Transverse colon (tissue), 4 donors: ENCODE data around the gene SHMT2. TPM values are rescaled to one million over a fixed set of nuclear protein-coding genes. Genes with fewer than 3 reads are reported as not detected.

Experiments
- DNase-seq: peaks from one replicate; pipeline ENCODE4 v3.0.0-alpha.2; 2019
- H3K27ac ChIP-seq, 4 donors: fragments of 200-600 bp; sonication (generic); 2 replicates each; pipeline ENCODE4 v1.5.1; 2016 to 2018; ENCODE audit warnings: inconsistent platforms in 4 of 4
- H3K27me3 ChIP-seq: fragments of 200-600 bp; sonication (generic); 2 replicates; pipeline ENCODE4 v1.5.1; 2017; ENCODE audit warnings: inconsistent platforms
- H3K36me3 ChIP-seq, 4 donors: fragments of 200-600 bp; sonication (generic); 2 replicates each; pipeline ENCODE4 v1.5.1; 2017 to 2019; ENCODE audit warnings: inconsistent platforms in 4 of 4
- H3K4me1 ChIP-seq, 4 donors: fragments of 200-600 bp; sonication (generic); 2 replicates each; pipeline ENCODE4 v1.5.1; 2017 to 2020; ENCODE audit warnings: inconsistent platforms in 4 of 4
- H3K4me3 ChIP-seq, 4 donors: fragments of 200-600 bp; sonication (generic); 1 replicate in 1 of 4; 2 replicates in 3 of 4; pipeline versions ENCODE4 v1.5.1 to v1.6.1; 2017 to 2019; ENCODE audit warnings: inconsistent platforms in 4 of 4
- H3K9me3 ChIP-seq, 2 donors: fragments of 200-600 bp; sonication (generic); 2 replicates each; pipeline ENCODE4 v1.5.1; 2017 to 2019; ENCODE audit warnings: inconsistent platforms in 2 of 2
- CTCF ChIP-seq, 5 experiments: fragments of 200-600 bp in 3 of 5; fragments of 450-650 bp in 2 of 5; sonication (generic) in 3 of 5; IDR thresholded peaks; 1 replicate in 2 of 5; 2 replicates in 3 of 5; pipeline ENCODE4 v1.5.1; 2016 to 2017; ENCODE audit warnings: antibody characterized with exemption in 5 of 5, inconsistent platforms in 3 of 5, mild to moderate bottlenecking in 2 of 5, moderate library complexity in 1 of 5
- EP300 ChIP-seq: sonication (generic); formaldehyde crosslinking; IDR thresholded peaks from one replicate; pipeline ENCODE4 v1.6.1; 2017; ENCODE audit warnings: antibody characterized with exemption, low read depth
- POLR2A ChIP-seq: fragments of 450-650 bp; IDR thresholded peaks from one replicate; pipeline ENCODE4 v1.6.1; 2016; ENCODE audit warnings: antibody characterized with exemption, mild to moderate bottlenecking, moderate library complexity
- POLR2AphosphoS5 ChIP-seq, 3 donors: sonication (generic); formaldehyde crosslinking; IDR thresholded peaks; one replicate each; pipeline ENCODE4 v1.6.1; 2016; ENCODE audit warnings: antibody characterized with exemption in 3 of 3
- WGBS, 2 donors: methylation state at CpG; one replicate each; pipeline ENCODE4 v1.1.5; 2018; ENCODE audit warnings: low coverage in 1 of 2; 5-methylcytosine and 5-hydroxymethylcytosine counted together
- in situ Hi-C, 4 donors: fragments of 200-750 bp; cut with MboI; loops; one replicate each; pipeline versions ENCODE4 v1.15.0 to v1.15.1; 2017; ENCODE audit warnings: low sequenced_read_pairs in 3 of 4, low pct_ligation_motif_present in 1 of 4, low pct_unique_long_range_greater_than_20kb in 1 of 4
- intact Hi-C: fragments of 100-400 bp; cut with DNase I; formaldehyde crosslinking; loops from one replicate; pipeline ENCODE4 v1.15.1; 2023; ENCODE audit warnings: low total_unique reads
- total RNA-seq, 4 donors: library from RNA; depleted of rRNA; stranded (reverse); fragments of >200 nt; gene quantifications; one replicate each; pipeline ENCODE4 v1.1.0, GENCODE V29; 2016

SHMT2 gene
- total RNA-seq, 4 donors from 2014 or later = 29.2 to 104 (median 33.4) TPM

DNA sequence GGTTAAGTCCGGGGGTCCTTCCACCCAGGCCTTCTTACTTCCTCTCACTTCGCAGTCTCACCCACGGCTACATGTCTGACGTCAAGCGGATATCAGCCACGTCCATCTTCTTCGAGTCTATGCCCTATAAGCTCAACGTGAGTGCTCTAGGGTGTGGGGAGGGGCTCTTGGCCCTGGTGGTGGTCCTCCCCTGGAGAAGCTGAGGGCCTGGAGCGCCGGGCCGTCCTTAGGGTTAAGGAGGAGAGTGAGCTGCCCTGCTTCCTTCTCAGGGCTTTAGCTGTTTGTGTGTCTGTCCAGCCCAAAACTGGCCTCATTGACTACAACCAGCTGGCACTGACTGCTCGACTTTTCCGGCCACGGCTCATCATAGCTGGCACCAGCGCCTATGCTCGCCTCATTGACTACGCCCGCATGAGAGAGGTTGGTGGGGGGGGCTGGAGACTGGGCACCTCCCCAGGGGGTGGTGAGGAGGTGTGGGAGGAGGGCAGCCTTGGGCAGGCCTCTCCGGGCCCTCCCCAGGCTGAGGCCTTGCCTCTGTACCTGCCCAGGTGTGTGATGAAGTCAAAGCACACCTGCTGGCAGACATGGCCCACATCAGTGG is 2.7 kb downstream of the SHMT2 start:
- no peak for DNase-seq
- intact Hi-C loops = no loop called here
- WGBS, 2 donors = 60 to 91% methylated on average over 1 to 19 of the region's 19 CpGs

GRCh38 chr12:57233357-57234232 is 4.1 kb downstream of the SHMT2 start:
- Histone ChIP-seq H3K27ac (no peak overlapping the region), H3K4me3 (no peak overlapping the region), H3K9me3 (no peaks in the 10 kb centered on the region), H3K36me3 (peaks cover 0 to 16% (median 0%) of the 10 kb centered on the region in 4 donors), H3K4me1 (peaks cover 16 to 31% (median 24%) of the 10 kb centered on the region in 4 donors), H3K27me3 (peaks cover 35% of the 10 kb centered on the region)
- TF ChIP-seq POLR2AphosphoS5 (IDR thresholded peaks at IDR 0.05) (no peak), EP300 (no peak), CTCF (IDR thresholded peaks at IDR 0.05) (no peak)
- DNase-seq = no peak
- intact Hi-C loops (no loop called here), in situ Hi-C loops (no loop called here)
- 60 to 92% methylated on average over 1 to 15 of the region's 15 CpGs for WGBS, 2 donors

More for the DNA sequence above, 2.7 kb downstream of the SHMT2 start:
- Histone ChIP-seq H3K9me3 (no peaks in the 10 kb centered on the region), H3K27ac (no peak overlapping the region), H3K4me3 (no peak overlapping the region), H3K27me3 (peaks cover 22% of the 10 kb centered on the region), H3K4me1 (peaks cover 8 to 26% (median 17%) of the 10 kb centered on the region in 4 donors), H3K36me3 (peaks cover 0 to 16% (median 0%) of the 10 kb centered on the region in 4 donors)
- in situ Hi-C loops = no loop called here
- no peak for TF ChIP-seq POLR2AphosphoS5 (IDR thresholded peaks at IDR 0.05)
- no peak for TF ChIP-seq CTCF (IDR thresholded peaks at IDR 0.05)
- no peak for TF ChIP-seq EP300

DNA sequence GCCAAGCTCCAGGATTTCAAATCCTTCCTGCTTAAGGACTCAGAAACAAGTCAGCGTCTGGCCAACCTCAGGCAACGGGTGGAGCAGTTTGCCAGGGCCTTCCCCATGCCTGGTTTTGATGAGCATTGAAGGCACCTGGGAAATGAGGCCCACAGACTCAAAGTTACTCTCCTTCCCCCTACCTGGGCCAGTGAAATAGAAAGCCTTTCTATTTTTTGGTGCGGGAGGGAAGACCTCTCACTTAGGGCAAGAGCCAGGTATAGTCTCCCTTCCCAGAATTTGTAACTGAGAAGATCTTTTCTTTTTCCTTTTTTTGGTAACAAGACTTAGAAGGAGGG is 4.7 kb downstream of the SHMT2 start:
- Histone ChIP-seq H3K27me3 (peaks cover 40% of the 10 kb centered on the region), H3K9me3 (no peaks in the 10 kb centered on the region), H3K4me1 (peaks cover 19 to 31% (median 26%) of the 10 kb centered on the region in 4 donors), H3K27ac (no peak overlapping the region), H3K4me3 (no peak overlapping the region), H3K36me3 (peaks cover 0 to 16% (median 0%) of the 10 kb centered on the region in 4 donors)
- in situ Hi-C loops (no loop called here), intact Hi-C loops (no loop called here)
- 71 to 87% methylated on average over 3 of the region's 3 CpGs for WGBS, 2 donors
- no peak for DNase-seq
- TF ChIP-seq POLR2A (no peak), CTCF (IDR thresholded peaks at IDR 0.05) (no peak), EP300 (no peak), POLR2AphosphoS5 (IDR thresholded peaks at IDR 0.05) (no peak)

GRCh38 chr12:57234571-57235016 is 5.1 kb downstream of the SHMT2 start:
- in situ Hi-C loops = no loop called here
- WGBS, 2 donors = 84 to 100% methylated on average over 2 to 10 of the region's 10 CpGs
- no peak overlapping the region for H3K4me3 ChIP-seq
- no peak overlapping the region for H3K27ac ChIP-seq
- intact Hi-C loops = no loop called here
- peaks cover 43% of the 10 kb centered on the region for H3K27me3 ChIP-seq
- peaks cover 0 to 16% (median 0%) of the 10 kb centered on the region in 4 donors for H3K36me3 ChIP-seq
- H3K9me3 ChIP-seq = no peaks in the 10 kb centered on the region
- no peak for DNase-seq
- peaks cover 19 to 33% (median 29%) of the 10 kb centered on the region in 4 donors for H3K4me1 ChIP-seq
- TF ChIP-seq POLR2A (no peak), CTCF (IDR thresholded peaks at IDR 0.05) (no peak), POLR2AphosphoS5 (IDR thresholded peaks at IDR 0.05) (no peak), EP300 (no peak)
